HG02759 (cell line): ENCODE results near the gene FGD5.

ENCODE experiments used
- ATAC-seq: cut with Tn5 transposase; IDR thresholded peaks from one replicate; pipeline ENCODE4 v1.9.1; 2021; ENCODE audit warnings: mild to moderate bottlenecking, moderate library complexity; ENCODE audit not compliant: unreplicated experiment

FGD5 gene

GRCh38 chr3:14786369-14786768, 32.4 kb upstream of the FGD5 start:
- ATAC-seq, result no peak

- no peak for ATAC-seq
Observed at GRCh38 chr3:14787630-14788029, 31.1 kb upstream of the FGD5 start.

- ATAC-seq, result no peak
Observed at GRCh38 chr3:14788644-14789043, 30.1 kb upstream of the FGD5 start.

GRCh38 chr3:14789221-14789620, 29.5 kb upstream of the FGD5 start:
- no peak for ATAC-seq

- no peak for ATAC-seq
Observed at GRCh38 chr3:14789640-14790285, 29.0 kb upstream of the FGD5 start.

GRCh38 chr3:14791343-14791945, 27.3 kb upstream of the FGD5 start:
- ATAC-seq, result no peak

- ATAC-seq, result no peak
Observed at GRCh38 chr3:14792691-14793121, 26.1 kb upstream of the FGD5 start.

- no peak for ATAC-seq
Observed at GRCh38 chr3:14793126-14793857, 25.5 kb upstream of the FGD5 start.

- no peak for ATAC-seq
Observed at GRCh38 chr3:14793858-14794234, 24.9 kb upstream of the FGD5 start.

- ATAC-seq, result no peak
Observed at GRCh38 chr3:14794435-14794834, 24.3 kb upstream of the FGD5 start.

GRCh38 chr3:14795996-14796395, 22.8 kb upstream of the FGD5 start:
- no peak for ATAC-seq

- ATAC-seq, result no peak
Observed at GRCh38 chr3:14796403-14797077, 22.2 kb upstream of the FGD5 start.

GRCh38 chr3:14797731-14798130, 21.0 kb upstream of the FGD5 start:
- no peak for ATAC-seq

- ATAC-seq, result no peak
Observed at GRCh38 chr3:14798231-14798630, 20.5 kb upstream of the FGD5 start.

- ATAC-seq, result no peak
Observed at GRCh38 chr3:14799146-14799545, 19.6 kb upstream of the FGD5 start.

- no peak for ATAC-seq
Observed at GRCh38 chr3:14801031-14801430, 17.7 kb upstream of the FGD5 start.

- no peak for ATAC-seq
Observed at GRCh38 chr3:14801668-14802380, 16.9 kb upstream of the FGD5 start.

GRCh38 chr3:14802381-14802731, 16.4 kb upstream of the FGD5 start:
- ATAC-seq, result no peak

- ATAC-seq, result no peak
Observed at GRCh38 chr3:14803101-14803980, 15.4 kb upstream of the FGD5 start.
